IPS DF 4.7 (cell line): ENCODE results near the gene FBL.

Experiments
- DNase-seq: peaks from one replicate; pipeline ENCODE4 v3.0.0-alpha.2; 2013; ENCODE audit warnings: low spot score; ENCODE audit errors: extremely low read depth

Gene FBL

DNA sequence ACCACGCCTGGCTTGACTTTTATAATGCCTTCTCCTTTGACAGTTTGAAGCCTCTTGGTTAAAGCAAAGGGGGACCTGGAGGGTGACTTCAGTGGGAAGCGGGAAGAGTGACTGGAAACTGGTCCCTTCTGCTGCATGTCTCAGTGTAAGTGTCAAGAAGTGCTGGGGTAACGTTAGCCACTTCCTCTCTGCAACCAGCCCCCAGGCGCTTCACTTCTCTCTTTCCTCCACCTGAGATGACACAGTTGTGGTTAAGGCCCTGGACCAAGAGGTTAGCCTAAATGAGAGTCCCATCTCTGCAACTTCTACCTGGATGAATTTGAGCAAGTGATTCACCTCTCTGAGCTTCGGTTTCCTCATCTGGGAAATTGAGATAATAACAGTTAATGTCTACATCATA lies 51.2 kb downstream of the FBL start:
- DNase-seq, result no peak

DNA sequence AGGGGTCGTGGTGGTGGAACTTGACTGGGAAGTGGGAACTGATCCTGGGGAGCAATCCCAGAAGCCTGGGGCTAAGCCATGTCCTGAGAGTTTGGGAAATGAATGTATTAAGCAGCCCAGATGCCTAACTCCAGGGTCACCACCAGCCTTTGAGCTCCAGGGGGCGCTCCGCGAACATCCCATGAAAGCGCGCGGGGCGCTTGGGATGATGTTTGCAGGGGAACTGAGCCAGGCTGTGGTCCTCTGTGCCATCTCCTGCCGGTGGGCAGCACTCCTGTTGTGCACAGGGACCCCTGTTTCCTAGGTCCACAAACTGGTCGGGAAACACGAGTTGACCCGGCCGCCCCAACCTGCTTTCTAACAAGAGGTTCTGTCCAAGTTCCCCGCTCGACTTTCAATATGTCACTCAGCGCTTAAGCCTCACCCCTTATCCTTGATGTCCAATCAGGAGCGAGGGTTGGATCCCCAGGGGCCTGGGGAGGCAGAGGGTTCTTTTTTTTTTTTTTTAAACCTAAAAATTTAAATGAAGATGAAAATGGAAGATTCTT lies 53.1 kb downstream of the FBL start:
- DNase-seq, result no peak

DNA sequence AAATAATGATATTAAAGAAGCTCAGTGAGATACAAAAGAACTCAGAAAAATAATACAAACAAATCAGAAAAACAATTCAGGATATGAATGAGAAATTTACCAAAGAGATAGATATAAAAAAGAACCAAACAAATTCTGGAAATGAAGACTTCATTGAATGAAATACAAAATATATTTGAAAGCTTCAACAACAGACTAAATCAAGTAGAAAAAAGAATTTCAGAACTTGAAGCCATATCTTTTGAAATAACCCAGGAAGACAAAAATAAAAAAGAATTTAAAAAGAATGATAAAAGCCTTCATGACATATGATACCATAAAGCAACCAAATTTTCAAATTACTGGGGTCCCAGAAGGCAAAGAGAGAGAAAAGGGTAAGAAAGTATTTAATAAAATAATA lies 57.9 kb downstream of the FBL start:
- DNase-seq, result no peak
